ENCODE data around the gene JMJD8.

DNA sequence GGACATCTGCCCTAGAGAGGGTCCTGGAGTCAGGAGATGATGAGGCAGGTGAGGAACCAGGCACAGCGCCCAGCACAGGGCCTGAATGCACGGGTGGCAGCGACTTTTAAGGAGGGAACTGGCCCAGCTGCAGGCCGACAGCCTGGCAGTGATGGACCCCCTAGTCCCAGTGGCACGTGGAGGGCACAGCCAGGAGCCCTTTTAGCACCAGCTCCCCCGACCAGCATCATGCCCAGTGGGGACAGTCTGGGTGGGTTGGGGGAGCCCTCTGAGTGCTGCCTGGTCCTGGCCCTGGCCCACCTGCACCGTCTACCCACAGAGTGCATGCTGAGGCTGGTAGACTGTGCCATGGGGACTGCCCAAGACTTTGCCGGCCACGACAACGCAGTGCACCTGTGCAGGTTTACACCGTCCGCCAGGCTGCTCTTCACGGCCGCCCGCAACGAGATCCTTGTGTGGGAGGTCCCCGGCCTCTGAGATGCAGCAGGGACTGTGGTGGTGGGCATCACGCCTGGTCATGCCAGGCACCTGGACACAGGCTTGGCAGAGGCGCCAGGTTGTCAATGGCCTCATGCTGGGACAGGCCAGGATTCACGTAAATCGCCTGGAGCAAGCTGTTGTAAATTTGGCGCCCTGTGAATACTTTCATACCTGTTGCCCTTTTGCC, 16.9 kb downstream of the JMJD8 start:
- TF ChIP-seq, protein P1, sequence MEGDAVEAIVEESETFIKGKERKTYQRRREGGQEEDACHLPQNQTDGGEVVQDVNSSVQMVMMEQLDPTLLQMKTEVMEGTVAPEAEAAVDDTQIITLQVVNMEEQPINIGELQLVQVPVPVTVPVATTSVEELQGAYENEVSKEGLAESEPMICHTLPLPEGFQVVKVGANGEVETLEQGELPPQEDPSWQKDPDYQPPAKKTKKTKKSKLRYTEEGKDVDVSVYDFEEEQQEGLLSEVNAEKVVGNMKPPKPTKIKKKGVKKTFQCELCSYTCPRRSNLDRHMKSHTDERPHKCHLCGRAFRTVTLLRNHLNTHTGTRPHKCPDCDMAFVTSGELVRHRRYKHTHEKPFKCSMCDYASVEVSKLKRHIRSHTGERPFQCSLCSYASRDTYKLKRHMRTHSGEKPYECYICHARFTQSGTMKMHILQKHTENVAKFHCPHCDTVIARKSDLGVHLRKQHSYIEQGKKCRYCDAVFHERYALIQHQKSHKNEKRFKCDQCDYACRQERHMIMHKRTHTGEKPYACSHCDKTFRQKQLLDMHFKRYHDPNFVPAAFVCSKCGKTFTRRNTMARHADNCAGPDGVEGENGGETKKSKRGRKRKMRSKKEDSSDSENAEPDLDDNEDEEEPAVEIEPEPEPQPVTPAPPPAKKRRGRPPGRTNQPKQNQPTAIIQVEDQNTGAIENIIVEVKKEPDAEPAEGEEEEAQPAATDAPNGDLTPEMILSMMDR (IDR thresholded peaks at IDR 0.05; ENCODE audit: insufficient read depth, low read length), result no peak
- TF ChIP-seq, protein P2, sequence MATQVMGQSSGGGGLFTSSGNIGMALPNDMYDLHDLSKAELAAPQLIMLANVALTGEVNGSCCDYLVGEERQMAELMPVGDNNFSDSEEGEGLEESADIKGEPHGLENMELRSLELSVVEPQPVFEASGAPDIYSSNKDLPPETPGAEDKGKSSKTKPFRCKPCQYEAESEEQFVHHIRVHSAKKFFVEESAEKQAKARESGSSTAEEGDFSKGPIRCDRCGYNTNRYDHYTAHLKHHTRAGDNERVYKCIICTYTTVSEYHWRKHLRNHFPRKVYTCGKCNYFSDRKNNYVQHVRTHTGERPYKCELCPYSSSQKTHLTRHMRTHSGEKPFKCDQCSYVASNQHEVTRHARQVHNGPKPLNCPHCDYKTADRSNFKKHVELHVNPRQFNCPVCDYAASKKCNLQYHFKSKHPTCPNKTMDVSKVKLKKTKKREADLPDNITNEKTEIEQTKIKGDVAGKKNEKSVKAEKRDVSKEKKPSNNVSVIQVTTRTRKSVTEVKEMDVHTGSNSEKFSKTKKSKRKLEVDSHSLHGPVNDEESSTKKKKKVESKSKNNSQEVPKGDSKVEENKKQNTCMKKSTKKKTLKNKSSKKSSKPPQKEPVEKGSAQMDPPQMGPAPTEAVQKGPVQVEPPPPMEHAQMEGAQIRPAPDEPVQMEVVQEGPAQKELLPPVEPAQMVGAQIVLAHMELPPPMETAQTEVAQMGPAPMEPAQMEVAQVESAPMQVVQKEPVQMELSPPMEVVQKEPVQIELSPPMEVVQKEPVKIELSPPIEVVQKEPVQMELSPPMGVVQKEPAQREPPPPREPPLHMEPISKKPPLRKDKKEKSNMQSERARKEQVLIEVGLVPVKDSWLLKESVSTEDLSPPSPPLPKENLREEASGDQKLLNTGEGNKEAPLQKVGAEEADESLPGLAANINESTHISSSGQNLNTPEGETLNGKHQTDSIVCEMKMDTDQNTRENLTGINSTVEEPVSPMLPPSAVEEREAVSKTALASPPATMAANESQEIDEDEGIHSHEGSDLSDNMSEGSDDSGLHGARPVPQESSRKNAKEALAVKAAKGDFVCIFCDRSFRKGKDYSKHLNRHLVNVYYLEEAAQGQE (IDR thresholded peaks at IDR 0.05; ENCODE audit: insufficient replicate concordance, low read depth), result no peak
